BE2C (cell line): Measurements from ENCODE around the gene C19orf73.
A peak's percentile ranks its signal among the peaks of the same experiment; 100 is the strongest.

Experiments
- DNase-seq: peaks from one replicate; pipeline ENCODE4 v3.0.0-alpha.2; 2020
- H3K27me3 ChIP-seq: fragments of 250-450 bp; sonication (Bioruptor Pico); 2 replicates; pipeline ENCODE4 v1.5.1; 2020; ENCODE audit warnings: mild to moderate bottlenecking
- H3K36me3 ChIP-seq: fragments of 250-450 bp; sonication (Bioruptor Pico); 2 replicates; pipeline ENCODE4 v1.5.1; 2020; ENCODE audit warnings: mild to moderate bottlenecking
- H3K4me1 ChIP-seq: fragments of 250-450 bp; sonication (Bioruptor Pico); 2 replicates; pipeline ENCODE4 v1.5.1; 2020
- H3K4me3 ChIP-seq: 2 replicates; pipeline ENCODE4 v1.5.1; 2011; ENCODE audit warnings: low read depth, low read length
- H3K9me3 ChIP-seq: fragments of 250-450 bp; sonication (Bioruptor Pico); 2 replicates; pipeline ENCODE4 v1.5.1; 2020
- CTCF ChIP-seq: IDR thresholded peaks from 2 replicates; pipeline ENCODE4 v1.5.1; 2012; ENCODE audit warnings: mild to moderate bottlenecking, low read depth, low read length

The C19orf73 gene

GRCh38 chr19:49117677-49118564, 1.0 kb downstream of the C19orf73 start:
- peak overlapping the region; percentile 81 for H3K4me3 ChIP-seq
- TF ChIP-seq CTCF = no peak

GRCh38 chr19:49116544-49116943, 2.4 kb downstream of the C19orf73 start:
- no peak for TF ChIP-seq CTCF
- Histone ChIP-seq H3K27me3 (no peaks in the 10 kb centered on the region), H3K4me3 (no peak overlapping the region), H3K4me1 (peaks cover 4% of the 10 kb centered on the region; the same call in 1 of the 2 replicates), H3K9me3 (no peaks in the 10 kb centered on the region), H3K36me3 (no peaks in the 10 kb centered on the region)
- DNase-seq = no peak

More at GRCh38 chr19:49117677-49118564, 1.0 kb downstream of the C19orf73 start:
- Histone ChIP-seq H3K9me3 (no peaks in the 10 kb centered on the region), H3K4me1 (peaks cover 4% of the 10 kb centered on the region; the same call in 1 of the 2 replicates), H3K36me3 (no peaks in the 10 kb centered on the region), H3K27me3 (no peaks in the 10 kb centered on the region)
- DNase-seq = no peak

- DNase-seq = peak; percentile 81
- Histone ChIP-seq H3K4me3 (peak overlapping the region; percentile 73), H3K4me1 (peaks cover 4% of the 10 kb centered on the region; the same call in 1 of the 2 replicates), H3K9me3 (no peaks in the 10 kb centered on the region), H3K36me3 (peaks cover 5% of the 10 kb centered on the region), H3K27me3 (no peaks in the 10 kb centered on the region)
- no peak for TF ChIP-seq CTCF
Measured at GRCh38 chr19:49114630-49115363, 4.1 kb downstream of the C19orf73 start.

GRCh38 chr19:49113762-49114629, 4.9 kb downstream of the C19orf73 start, which contains the start of gene LIN7B:
LIN7B (plus strand) TSS chr19:49114370; CDS start chr19:49114405, 35 bp downstream.
- peak within 1 kb of the TSS; percentile 73 for H3K4me3 ChIP-seq
- H3K4me1 ChIP-seq = peaks cover 4% of the 10 kb centered on the region; the same call in 1 of the 2 replicates
- H3K9me3 ChIP-seq = no peaks in the 10 kb centered on the region
- no peaks in the 10 kb centered on the region for H3K27me3 ChIP-seq
- peak; percentile 17 for TF ChIP-seq CTCF
- DNase-seq = peak; percentile 92
- H3K36me3 ChIP-seq = peaks cover 13% of the 10 kb centered on the region

- no peak for DNase-seq
- Histone ChIP-seq H3K9me3 (no peaks in the 10 kb centered on the region), H3K4me1 (peaks cover 6% of the 10 kb centered on the region), H3K4me3 (no peak overlapping the region), H3K27me3 (no peaks in the 10 kb centered on the region), H3K36me3 (peaks cover 39% of the 10 kb centered on the region)
- TF ChIP-seq CTCF = no peak
Measured at GRCh38 chr19:49111218-49111998, 7.5 kb downstream of the C19orf73 start.
